Subcutaneous adipose tissue (tissue), 4 donors: Measurements from ENCODE around the gene IL1A. TPM values are rescaled to one million over a fixed set of nuclear protein-coding genes. Genes with fewer than 3 reads are reported as not detected.

Experiments
- total RNA-seq, 4 donors: library from RNA; depleted of rRNA; stranded (reverse); fragments of >200 nt; gene quantifications; one replicate each; pipeline ENCODE4 v1.1.0, GENCODE V29; 2016
- TF ChIP-seq, protein P1 (sequence below): fragments of 450-650 bp; IDR thresholded peaks from one replicate; pipeline ENCODE4 v1.5.1; 2016; ENCODE audit warnings: low read depth, mild to moderate bottlenecking, control low read depth, antibody characterized with exemption, moderate library complexity

IL1A gene
- total RNA-seq, 4 donors from 2014 or later, result not detected

DNA sequence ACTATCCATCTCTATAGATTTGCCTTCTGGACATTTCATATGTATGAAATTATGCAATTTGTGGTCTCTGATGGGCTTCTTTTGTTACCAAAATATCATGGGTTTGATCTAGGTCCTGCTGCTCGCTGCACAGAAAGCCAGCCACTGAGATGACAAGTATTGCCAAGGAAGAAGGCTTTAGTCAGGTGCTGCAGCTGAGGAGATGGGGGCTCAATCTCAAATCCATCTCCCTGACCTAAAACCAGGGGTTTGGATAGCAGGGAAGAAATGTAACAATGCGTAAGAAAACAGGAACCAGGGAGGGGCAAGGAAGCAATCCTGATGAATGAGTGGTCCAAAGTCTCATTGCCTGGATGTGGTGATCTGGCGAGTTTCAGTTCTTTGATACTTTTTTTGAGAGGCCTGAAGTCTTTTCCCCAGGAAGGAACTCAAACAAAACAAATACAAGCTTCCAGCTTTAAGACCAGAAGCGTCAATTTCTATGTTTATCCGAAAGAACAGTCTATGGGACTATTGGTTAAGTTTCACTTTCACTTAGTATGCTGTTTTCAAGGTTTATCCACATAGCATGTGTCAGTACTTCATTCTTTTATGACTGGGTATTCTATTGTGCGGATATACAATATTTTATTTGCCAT is 16.5 kb downstream of the IL1A start:
- TF ChIP-seq, protein P1, sequence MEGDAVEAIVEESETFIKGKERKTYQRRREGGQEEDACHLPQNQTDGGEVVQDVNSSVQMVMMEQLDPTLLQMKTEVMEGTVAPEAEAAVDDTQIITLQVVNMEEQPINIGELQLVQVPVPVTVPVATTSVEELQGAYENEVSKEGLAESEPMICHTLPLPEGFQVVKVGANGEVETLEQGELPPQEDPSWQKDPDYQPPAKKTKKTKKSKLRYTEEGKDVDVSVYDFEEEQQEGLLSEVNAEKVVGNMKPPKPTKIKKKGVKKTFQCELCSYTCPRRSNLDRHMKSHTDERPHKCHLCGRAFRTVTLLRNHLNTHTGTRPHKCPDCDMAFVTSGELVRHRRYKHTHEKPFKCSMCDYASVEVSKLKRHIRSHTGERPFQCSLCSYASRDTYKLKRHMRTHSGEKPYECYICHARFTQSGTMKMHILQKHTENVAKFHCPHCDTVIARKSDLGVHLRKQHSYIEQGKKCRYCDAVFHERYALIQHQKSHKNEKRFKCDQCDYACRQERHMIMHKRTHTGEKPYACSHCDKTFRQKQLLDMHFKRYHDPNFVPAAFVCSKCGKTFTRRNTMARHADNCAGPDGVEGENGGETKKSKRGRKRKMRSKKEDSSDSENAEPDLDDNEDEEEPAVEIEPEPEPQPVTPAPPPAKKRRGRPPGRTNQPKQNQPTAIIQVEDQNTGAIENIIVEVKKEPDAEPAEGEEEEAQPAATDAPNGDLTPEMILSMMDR, result no peak

DNA sequence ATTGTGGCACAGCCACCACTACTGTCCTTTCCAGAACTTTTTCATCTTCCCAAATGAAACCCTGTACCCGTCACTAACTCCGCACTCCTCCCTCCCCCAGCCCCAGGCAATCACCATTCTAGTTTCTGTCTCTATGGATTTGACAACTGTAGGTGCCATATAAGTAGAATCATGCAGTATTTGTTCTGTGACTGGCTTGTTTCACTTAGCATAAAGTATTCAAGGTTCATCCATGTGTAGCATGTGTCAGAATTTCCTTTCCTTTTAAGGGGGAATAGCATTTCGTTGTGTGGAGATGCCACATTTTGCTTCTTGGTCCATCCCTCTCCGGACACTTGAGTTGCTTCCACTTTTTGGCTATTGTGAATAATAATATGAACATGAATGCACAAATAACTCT is 19.0 kb downstream of the IL1A start:
- TF ChIP-seq, protein P1, result no peak

DNA sequence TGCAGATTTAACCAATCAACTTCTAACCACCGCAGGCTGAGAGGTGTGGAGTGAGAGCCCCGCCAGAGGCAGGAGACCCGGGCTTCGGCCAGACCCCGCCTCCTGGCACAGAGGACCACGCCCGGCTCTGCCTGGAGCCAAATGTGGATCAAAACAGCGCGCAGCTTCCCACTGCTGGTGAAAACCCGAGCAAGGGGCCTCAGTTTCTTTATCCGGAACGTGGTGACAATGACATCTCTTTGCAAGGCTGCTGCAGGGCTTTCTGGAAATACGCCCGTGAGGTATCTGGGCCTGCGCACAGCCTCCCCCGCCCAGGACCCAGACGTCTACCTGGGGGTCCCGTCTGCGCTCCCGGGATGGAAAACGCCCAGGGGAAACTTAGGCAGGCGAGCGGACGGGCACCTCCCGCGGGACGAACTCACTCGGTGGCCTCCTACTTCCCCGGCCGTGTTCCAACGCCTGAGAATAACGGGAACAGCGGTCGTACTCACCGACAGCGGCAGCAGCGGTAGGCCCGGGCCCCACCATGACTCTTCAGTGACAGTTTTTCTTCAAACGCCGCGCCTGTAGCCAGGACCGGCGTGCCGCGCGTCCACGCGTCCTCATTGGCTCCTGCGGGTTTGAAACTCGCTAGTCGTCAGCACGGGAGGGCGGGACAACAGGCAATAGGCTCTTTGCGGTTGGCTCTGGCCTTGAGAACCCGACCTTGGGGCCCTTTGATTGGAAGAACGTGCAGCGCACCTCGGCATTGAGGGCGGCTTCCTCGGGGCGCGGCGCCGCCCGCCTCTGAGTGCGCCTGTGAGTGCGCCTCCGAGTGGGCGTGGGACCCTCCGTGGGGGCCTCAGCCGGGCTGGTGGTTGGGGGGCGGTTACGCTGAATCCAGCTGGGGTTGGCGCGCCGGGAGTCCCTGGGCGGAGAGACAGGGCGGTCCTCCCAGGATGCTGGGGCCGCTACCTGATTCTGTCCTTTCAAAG is 19.9 kb downstream of the IL1A start, which contains the start of gene CKAP2L:
TSS of gene CKAP2L (minus strand) at position 539 of the 974 bp plus-strand sequence. CDS start at position 528, 11 bp downstream.
- TF ChIP-seq, protein P1, result no peak

DNA sequence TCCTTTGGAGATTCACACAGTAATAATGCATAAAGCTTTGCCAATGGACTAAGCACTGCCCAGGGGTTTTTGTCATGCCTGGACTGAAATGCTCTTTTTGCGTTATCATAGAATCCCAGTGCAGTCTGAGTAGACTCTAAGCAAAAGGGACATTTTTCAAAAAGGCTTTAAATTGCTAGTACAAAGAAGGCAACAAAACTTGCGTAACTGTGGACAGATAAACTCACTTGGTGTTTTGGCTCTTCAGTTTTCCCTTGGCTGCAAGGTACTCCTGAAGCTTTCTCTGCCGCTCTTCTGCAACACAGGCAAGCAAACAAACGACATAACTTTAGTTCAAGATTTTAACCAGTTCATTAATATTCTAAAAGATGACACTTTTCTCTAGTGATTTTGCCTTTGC is 22.0 kb downstream of the IL1A start:
- TF ChIP-seq, protein P1, result no peak

DNA sequence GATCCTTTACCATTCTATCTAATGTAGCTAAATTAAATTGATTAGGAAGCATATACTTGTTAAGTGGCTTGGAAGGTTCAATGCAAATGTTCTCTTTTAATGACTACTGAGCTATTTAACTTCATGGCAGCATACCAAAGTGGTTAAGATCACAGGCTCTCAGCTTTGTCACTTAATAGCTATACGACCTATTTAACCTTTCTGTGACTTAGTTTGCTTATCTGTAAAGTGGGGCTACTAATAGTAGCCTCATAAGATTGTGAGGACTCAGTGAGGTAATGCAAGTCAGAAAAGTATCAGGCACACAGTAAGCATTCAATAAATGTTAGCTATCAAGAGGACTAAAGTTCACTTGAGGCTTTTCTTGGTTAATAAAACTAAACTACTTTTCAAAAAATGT is 24.1 kb downstream of the IL1A start:
- TF ChIP-seq, protein P1, result no peak

DNA sequence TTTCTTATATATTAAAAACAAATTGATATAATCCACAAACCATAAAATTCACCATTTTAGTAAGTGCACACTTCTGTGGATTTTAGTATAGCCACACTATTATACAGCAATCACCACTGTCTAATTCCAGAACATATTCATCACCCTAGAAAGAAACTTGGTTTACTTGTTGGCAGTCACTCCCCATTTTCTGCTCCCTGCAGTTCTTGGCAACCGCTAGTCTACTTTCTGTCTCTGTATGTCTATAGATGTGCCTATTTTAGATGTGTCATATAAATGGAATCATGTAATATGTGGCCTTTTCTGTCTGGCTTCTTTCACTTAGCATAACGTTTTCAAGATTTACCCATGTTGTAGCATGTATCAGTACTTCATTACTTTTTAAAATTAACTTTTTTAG is 25.6 kb downstream of the IL1A start:
- TF ChIP-seq, protein P1, result no peak

DNA sequence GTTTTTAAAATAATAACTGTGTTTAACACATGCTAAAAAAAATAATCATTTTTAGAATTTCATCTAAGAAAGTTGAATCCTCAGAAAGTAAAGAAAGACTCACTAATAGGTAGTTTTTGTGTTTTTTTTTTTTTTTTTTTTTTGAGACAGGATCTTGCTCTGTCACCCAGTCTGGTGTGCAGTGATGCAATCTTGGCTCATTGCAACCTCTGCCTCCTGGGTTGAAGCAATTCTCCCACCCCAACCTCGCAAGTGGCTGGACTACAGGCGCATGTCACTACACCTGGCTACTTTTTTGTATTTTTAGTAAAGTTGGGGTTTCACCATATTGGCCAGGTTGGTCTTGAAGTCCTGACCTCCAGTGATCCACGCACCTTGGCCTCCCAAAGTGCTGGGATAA is 27.0 kb downstream of the IL1A start:
- TF ChIP-seq, protein P1, result no peak
